Mucosa of descending colon (tissue), 3 donors: ENCODE data around the gene RPS3A. TPM values are rescaled to one million over a fixed set of nuclear protein-coding genes. Genes with fewer than 3 reads are reported as not detected.

Experiments
- ATAC-seq: fragments of 200-7000 bp; cut with Tn5 transposase; one replicate; pipeline ENCODE4 v1.9.1; 2020; ENCODE audit warnings: mild to moderate bottlenecking, moderate library complexity
- DNase-seq, 3 donors: peaks; one replicate each; pipeline ENCODE4 v3.0.0-alpha.2; 2020
- H3K36me3 ChIP-seq: fragments of 200-600 bp; one replicate; pipeline ENCODE4 v1.8.0; 2021; ENCODE audit warnings: low read depth, mild to moderate bottlenecking
- H3K4me1 ChIP-seq: fragments of 200-600 bp; one replicate; pipeline ENCODE4 v1.8.0; 2021; ENCODE audit warnings: low read depth, mild to moderate bottlenecking
- H3K4me3 ChIP-seq: fragments of 200-600 bp; one replicate; pipeline ENCODE4 v1.8.0; 2021; ENCODE audit warnings: mild to moderate bottlenecking
- H3K9me3 ChIP-seq: fragments of 200-600 bp; one replicate; pipeline ENCODE4 v1.8.0; 2021; ENCODE audit warnings: mild to moderate bottlenecking
- intact Hi-C, 2 donors: fragments of 100-400 bp; cut with DNase I in 1 of 2; cut with micrococcal nuclease in 1 of 2; formaldehyde crosslinking; loops; one replicate each; pipeline versions ENCODE4 v1.11.0 to v1.11.1; 2022; cut with DNase I, micrococcal nuclease
- total RNA-seq, 3 donors: library from RNA; stranded (reverse); fragmentation: NEBNext Ultra II Directional in 2 of 3; extraction: Animal tissue kit (Norgen Biotek cat#: 25700) in 2 of 3; gene quantifications; one replicate each; pipeline versions ENCODE4 v1.2.1 to v1.2.4, GENCODE V29; 2021 to 2023
- TF ChIP-seq, protein P1 (sequence below): fragments of 200-600 bp; IDR thresholded peaks from one replicate; pipeline ENCODE4 v1.8.0; 2022; ENCODE audit warnings: antibody characterized with exemption, mild to moderate bottlenecking
- donor health status: DM: no; HTN: no; CAD: no; lungs with moderate emphysema.
- donor health status: DM: no; HTN: no; CAD: no.
- donor health status: DM: no; HTN: yes; CAD: no.

The RPS3A gene
- total RNA-seq, 3 donors from 2014 or later = 1,131 to 1,494 (median 1,246) TPM

DNA sequence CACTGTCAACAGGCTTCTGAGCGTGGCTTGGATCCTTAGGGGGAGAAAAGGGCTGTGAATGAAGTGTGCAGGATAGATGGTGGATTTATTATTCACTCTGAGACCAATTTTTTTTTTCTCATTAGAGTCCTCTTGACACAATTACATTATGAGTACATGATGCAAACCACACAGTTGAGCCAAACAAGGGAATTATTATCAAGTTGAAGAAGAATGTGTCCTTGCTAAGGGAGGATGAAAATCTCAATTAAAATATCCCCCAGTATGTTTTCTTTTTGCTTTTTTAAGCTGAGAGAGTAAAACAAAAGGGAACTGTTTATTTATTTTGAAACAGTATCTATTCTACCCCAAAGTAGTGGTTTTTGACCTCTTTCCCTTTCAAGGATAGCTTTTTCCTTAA is 40.4 kb downstream of the RPS3A start:
- Histone ChIP-seq H3K4me3 (no peak overlapping the region), H3K9me3 (no peaks in the 10 kb centered on the region), H3K4me1 (no peaks in the 10 kb centered on the region), H3K36me3 (no peaks in the 10 kb centered on the region)
- intact Hi-C loops = no loop called here
- ATAC-seq = no peak
- DNase-seq = no peak
- TF ChIP-seq, protein P1, sequence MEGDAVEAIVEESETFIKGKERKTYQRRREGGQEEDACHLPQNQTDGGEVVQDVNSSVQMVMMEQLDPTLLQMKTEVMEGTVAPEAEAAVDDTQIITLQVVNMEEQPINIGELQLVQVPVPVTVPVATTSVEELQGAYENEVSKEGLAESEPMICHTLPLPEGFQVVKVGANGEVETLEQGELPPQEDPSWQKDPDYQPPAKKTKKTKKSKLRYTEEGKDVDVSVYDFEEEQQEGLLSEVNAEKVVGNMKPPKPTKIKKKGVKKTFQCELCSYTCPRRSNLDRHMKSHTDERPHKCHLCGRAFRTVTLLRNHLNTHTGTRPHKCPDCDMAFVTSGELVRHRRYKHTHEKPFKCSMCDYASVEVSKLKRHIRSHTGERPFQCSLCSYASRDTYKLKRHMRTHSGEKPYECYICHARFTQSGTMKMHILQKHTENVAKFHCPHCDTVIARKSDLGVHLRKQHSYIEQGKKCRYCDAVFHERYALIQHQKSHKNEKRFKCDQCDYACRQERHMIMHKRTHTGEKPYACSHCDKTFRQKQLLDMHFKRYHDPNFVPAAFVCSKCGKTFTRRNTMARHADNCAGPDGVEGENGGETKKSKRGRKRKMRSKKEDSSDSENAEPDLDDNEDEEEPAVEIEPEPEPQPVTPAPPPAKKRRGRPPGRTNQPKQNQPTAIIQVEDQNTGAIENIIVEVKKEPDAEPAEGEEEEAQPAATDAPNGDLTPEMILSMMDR = no peak

DNA sequence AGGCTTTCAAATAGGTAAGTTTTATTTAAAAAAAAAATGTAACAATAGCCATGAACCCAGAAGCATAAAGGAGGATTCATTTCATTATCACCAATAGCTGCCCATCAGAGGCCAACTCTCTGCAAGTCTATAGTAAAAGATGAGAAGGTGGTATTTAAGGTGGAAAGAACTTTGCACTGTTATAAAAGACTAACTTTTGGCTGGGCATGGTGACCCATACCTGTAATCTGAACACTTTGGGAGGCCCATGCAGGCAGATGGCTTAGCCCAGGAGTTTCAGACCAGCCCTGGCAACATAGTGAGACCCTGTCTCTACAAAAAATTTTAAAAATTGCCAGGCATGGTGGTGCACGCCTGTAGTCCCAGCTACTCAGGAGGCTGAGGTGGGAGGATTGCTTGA is 43.3 kb downstream of the RPS3A start:
- no peak overlapping the region for H3K4me3 ChIP-seq
- no peaks in the 10 kb centered on the region for H3K9me3 ChIP-seq
- intact Hi-C loops = no loop called here
- ATAC-seq (no peak), DNase-seq (no peak)
- TF ChIP-seq, protein P1 = no peak
- H3K4me1 ChIP-seq = no peaks in the 10 kb centered on the region
- no peaks in the 10 kb centered on the region for H3K36me3 ChIP-seq

DNA sequence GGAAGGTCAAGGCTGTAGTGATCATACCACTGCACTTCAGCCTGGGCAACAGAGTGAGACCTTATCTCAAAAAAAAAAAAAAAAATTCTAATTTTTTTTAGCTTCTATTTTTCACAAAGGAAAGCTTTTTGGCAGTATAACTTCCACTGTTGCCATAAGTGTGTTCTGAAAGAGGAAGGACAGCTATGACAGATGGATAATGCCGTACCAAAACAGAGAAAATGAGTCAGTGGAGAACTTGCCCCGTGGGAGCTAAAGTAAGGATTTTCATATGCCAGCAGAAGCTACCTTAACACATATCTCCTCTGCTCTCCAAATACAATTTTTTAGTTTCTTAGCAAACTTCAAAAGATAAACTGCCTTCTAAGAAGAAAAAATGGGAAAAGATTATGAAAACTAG is 43.7 kb downstream of the RPS3A start:
- Histone ChIP-seq H3K4me1 (no peaks in the 10 kb centered on the region), H3K9me3 (no peaks in the 10 kb centered on the region), H3K36me3 (no peaks in the 10 kb centered on the region), H3K4me3 (no peak overlapping the region)
- ATAC-seq (no peak), DNase-seq (no peak)
- TF ChIP-seq, protein P1 = no peak
- intact Hi-C loops = no loop called here

DNA sequence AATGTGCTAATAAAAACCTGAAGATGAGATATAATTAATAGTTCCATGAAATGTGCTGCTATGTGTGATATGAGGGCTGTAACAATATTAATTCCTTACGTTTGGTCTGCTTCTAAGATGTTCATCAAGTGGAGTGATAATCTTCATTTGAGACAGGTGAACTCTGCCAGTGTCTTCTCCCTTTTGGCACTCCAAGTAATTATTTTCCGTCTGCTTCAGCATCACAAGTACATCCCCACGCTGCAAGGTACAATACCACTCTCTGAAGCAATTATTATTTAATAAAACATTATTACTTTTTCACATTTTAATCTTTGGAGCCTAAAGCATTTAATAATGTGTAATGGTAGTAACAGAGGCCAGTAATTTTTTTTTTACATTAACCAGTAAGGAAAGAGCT is 44.4 kb downstream of the RPS3A start:
- Histone ChIP-seq H3K9me3 (no peaks in the 10 kb centered on the region), H3K4me1 (no peaks in the 10 kb centered on the region), H3K36me3 (no peaks in the 10 kb centered on the region), H3K4me3 (no peak overlapping the region)
- TF ChIP-seq, protein P1 = no peak
- intact Hi-C loops = no loop called here
- ATAC-seq = no peak
- no peak for DNase-seq

DNA sequence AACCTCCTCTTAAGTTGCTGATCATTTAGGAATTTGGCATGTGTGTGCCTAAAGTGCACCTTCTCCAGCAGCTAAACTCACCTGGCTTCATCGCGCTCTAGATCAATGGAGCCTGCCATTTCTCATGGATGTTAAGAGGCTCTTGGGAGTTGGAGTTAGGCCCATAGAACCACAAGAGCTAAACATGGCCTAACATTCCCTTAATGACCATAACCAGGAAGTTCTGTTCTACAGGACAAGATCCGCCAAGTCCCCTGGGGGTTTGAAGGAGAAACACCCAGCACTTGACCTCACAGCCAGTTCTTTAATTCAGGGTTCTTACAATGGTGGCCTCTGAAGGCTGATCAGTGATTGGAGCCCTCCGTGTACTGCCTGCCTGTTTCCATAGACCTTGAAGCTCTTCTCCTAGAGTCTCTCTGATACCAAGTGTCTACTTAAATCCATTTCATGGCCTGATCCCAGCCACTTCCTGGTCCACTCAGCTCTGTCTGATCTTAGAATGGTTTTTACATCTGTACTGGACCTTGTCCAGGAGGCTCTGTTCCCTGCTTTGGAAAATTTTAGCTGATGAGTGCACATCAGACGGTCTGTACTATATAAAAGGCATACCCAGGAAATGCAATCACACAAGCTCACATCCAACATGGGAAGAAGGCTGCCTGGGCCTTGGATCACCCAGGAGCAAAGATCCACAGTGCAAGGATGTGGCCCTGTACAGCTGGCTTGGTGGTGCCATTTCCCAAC is 45.1 kb downstream of the RPS3A start:
- no peaks in the 10 kb centered on the region for H3K9me3 ChIP-seq
- H3K36me3 ChIP-seq = no peaks in the 10 kb centered on the region
- intact Hi-C loops = no loop called here
- H3K4me3 ChIP-seq = no peak overlapping the region
- DNase-seq (no peak), ATAC-seq (no peak)
- TF ChIP-seq, protein P1 = no peak
- H3K4me1 ChIP-seq = no peaks in the 10 kb centered on the region
